Measurements from ENCODE around the gene DNAAF8.

DNA sequence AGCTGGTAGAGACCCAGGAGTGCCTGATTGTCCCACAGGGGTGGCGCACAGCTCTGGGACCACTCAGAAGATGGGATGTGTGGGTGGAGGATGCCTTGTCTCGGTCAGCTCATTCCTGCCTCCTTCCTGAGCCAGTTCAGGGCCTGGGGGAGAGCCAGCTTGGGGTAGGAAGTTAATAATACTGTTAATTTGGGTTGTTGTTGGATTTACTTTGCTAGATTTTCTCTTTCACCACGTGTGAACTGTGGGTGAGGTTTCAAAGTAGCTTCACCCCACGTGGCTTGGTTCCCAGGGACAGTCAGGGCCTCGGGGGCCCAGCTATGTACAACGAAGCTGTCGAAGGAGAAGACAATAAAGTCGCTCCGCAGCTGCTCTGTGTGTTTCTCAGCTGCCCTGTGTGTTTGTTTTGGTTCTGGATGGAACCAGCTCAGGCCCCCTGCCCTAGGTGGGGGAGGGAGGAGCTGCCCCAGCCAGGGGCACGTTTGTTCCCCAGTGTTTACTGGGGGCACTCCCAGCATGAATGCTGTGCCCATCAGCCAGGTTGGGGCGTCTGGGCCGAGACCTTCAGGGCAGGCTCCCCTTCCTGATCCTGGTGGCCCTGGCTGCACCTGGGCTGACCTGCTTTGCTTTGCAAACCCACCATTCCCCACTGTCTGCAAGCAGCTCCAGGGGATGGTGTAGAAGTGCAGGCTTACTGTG lies 38.7 kb upstream of the DNAAF8 start:
- TF ChIP-seq, protein P1, sequence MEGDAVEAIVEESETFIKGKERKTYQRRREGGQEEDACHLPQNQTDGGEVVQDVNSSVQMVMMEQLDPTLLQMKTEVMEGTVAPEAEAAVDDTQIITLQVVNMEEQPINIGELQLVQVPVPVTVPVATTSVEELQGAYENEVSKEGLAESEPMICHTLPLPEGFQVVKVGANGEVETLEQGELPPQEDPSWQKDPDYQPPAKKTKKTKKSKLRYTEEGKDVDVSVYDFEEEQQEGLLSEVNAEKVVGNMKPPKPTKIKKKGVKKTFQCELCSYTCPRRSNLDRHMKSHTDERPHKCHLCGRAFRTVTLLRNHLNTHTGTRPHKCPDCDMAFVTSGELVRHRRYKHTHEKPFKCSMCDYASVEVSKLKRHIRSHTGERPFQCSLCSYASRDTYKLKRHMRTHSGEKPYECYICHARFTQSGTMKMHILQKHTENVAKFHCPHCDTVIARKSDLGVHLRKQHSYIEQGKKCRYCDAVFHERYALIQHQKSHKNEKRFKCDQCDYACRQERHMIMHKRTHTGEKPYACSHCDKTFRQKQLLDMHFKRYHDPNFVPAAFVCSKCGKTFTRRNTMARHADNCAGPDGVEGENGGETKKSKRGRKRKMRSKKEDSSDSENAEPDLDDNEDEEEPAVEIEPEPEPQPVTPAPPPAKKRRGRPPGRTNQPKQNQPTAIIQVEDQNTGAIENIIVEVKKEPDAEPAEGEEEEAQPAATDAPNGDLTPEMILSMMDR (IDR thresholded peaks at IDR 0.05; ENCODE audit: low read depth, low read length, poor library complexity, severe bottlenecking), result no peak
- TF ChIP-seq EZH2phosphoT487 (IDR thresholded peaks at IDR 0.05; ENCODE audit: borderline replicate concordance, low read length), result no peak

Measured in DOHH2 (cell line).